GM21526 (cell line): Measurements from ENCODE around the gene BMS1.
A peak's percentile ranks its signal among the peaks of the same experiment; 100 is the strongest.
"Not testable (repeated sequence)": the region's sequence is repeated elsewhere in the genome, so short reads cannot be mapped to it uniquely, and the experiment has no call there.

Experiments used
- ATAC-seq: cut with Tn5 transposase; IDR thresholded peaks from one replicate; pipeline ENCODE4 v1.9.1; 2021; ENCODE audit warnings: moderate library complexity; ENCODE audit not compliant: unreplicated experiment, low FRiP score

BMS1 gene, protein sequence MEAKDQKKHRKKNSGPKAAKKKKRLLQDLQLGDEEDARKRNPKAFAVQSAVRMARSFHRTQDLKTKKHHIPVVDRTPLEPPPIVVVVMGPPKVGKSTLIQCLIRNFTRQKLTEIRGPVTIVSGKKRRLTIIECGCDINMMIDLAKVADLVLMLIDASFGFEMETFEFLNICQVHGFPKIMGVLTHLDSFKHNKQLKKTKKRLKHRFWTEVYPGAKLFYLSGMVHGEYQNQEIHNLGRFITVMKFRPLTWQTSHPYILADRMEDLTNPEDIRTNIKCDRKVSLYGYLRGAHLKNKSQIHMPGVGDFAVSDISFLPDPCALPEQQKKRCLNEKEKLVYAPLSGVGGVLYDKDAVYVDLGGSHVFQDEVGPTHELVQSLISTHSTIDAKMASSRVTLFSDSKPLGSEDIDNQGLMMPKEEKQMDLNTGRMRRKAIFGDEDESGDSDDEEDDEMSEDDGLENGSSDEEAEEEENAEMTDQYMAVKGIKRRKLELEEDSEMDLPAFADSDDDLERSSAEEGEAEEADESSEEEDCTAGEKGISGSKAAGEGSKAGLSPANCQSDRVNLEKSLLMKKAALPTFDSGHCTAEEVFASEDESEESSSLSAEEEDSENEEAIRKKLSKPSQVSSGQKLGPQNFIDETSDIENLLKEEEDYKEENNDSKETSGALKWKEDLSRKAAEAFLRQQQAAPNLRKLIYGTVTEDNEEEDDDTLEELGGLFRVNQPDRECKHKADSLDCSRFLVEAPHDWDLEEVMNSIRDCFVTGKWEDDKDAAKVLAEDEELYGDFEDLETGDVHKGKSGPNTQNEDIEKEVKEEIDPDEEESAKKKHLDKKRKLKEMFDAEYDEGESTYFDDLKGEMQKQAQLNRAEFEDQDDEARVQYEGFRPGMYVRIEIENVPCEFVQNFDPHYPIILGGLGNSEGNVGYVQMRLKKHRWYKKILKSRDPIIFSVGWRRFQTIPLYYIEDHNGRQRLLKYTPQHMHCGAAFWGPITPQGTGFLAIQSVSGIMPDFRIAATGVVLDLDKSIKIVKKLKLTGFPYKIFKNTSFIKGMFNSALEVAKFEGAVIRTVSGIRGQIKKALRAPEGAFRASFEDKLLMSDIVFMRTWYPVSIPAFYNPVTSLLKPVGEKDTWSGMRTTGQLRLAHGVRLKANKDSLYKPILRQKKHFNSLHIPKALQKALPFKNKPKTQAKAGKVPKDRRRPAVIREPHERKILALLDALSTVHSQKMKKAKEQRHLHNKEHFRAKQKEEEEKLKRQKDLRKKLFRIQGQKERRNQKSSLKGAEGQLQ

DNA sequence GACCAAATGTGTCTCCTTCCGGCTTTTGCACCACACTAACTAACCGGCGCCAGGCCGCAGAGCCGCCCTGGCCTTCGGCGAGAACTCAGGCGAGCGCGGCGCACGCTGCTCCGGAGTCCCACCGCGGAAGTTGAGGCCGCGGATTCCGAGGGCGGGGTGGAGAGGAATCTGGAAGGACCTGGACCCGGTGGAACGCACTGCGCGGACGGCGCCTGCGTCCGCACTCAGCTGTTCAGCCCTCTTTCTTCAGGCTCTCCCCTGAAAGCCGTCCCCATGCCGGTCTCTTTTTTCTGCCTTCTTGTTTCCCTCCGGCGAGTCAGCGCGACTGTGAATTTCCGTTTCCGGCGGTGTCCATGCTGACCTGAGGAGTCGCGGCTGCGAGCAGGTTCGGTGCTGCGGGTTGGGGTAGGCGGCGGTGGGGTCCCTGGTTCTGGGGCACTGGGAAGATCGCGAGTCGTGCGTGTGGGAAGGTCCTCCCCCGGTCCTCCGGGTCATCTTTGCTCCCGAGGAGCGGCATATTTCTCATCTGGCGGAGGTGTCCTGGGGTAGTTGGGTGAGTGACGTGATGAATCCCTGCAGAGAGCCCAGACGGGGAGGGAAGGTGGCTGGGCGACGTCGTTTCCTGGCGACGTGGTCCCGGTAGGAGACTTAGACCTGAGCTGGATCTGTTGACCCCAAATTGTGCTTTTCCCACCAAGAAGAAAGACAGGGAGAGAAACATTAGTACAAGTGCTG is at the start of gene BMS1:
Gene BMS1 (plus strand): TSS at position 350 of the 735 bp plus-strand sequence. CDS start 1,600 bp downstream, outside the sequence.
- ATAC-seq = peak; percentile 97

DNA sequence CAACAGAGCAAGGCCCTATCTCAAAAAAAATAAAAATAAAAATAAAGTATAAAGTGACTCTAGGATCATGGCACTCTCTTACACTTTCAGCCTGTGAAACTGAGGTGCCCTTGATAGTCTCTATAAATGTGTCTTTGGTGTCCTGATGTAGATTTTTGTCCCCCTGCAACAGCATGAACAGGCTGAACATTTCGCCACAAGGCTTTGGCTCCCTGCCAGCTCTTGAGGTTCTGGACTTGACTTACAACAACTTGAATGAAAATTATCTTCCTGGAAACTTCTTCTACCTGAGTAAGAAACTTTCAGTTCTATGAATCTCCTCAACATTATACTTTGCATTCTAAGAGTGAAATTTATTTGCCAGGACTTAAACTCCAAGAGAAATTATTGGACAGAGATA is 48.1 kb upstream of the BMS1 start:
- no peak for ATAC-seq

DNA sequence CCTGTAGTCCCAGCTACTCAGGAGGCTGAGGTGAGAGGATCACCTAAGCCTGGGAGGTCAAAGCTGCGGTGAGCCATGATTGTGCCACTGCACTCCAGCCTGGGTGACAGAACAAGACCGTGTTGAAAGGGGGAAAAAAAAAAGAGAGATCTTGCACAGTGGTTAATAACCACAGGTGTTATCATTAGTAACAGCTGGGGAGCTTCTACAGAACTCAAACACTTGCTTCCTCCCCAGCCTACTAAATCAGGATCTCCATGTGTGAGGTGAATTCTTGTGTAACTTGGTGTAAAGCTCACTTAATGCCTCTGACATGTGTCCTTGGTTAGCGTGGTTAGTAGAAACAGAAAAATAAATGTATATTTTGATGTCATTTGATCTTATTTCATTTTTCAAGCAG is 43.9 kb upstream of the BMS1 start:
- no peak for ATAC-seq

DNA sequence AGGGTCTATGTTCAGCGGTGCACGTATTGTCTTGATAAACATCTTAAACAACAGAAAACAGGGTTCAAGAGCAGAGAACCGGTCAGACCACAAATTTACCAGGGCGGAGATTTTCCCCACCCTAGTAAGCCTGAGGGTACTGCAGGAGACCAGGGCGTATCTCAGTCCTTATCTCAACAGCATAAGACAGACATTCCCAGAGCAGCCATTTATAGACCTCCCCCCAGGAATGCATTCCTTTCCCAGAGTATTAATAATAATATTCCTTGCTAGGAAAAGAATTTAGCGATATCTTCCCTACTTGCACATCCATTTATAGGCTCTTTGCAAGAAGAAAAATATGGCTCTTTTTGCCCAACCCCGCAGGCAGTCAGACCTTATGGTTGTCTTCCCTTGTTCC is 41.1 kb upstream of the BMS1 start:
- ATAC-seq = not testable (repeated sequence)

DNA sequence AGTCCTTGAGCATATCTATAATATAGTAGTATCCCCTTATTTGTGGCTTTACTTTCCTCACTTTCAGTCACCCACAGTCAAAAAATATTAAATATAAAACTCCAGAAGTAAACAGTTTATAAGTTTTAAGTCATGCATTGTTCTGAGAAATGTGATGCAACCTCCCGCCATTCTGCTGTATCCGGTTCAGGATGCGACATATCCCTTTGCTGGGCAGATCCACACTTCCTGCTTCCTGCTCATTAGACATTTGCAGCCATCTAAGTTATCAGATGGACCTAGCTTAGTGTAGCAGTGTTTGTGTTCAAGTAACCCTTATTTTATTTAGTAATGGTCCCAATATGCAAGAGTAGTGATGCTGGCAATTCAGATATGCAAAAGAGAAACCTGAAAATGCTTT is 38.9 kb upstream of the BMS1 start:
- no peak for ATAC-seq

DNA sequence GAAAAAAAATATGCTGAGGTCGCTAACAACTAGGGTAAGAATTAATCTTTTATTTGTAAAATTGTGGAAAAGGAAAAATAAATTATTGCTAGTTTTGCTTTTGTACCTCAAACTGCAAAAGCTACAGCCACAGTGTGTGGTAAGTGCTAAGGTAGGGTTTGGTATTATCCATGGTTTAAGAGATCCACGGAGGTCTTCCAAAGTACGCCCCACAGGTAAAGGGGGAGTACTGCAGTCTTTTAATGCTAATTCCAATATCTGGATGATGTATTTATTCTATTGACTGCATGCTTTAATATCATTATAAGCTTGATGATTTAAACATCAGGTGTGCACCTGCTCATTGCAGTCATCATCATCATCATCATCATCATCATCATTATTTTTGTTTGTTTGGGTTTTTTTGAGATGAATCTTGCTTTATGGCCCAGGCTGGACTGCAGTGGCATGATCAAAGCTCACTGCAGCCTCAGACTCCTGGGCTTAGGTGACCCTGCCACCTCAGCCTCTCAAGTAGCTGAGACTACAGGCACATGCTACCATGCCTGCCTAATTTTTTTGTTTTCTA is 38.4 kb upstream of the BMS1 start:
- ATAC-seq = no peak

DNA sequence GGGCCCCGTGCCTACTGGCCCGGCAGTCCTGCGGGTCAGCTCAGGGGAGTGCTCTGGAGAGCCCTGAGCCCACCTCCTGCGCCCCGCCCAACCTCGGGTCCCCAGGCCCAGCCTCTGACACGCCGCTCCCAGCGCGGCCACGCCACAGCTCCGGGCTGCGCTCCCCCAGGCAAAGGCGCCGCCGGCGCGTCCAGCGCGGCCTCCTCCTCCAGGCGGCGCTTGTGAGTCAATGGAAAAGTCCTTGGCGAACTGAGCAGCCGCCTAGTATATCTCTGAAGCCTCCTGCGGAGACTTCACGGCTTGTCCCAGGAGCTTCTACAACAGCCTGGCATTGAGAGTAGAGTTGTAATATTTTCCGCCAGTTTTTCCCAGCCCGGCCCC is 29.5 kb upstream of the BMS1 start:
- no peak for ATAC-seq

DNA sequence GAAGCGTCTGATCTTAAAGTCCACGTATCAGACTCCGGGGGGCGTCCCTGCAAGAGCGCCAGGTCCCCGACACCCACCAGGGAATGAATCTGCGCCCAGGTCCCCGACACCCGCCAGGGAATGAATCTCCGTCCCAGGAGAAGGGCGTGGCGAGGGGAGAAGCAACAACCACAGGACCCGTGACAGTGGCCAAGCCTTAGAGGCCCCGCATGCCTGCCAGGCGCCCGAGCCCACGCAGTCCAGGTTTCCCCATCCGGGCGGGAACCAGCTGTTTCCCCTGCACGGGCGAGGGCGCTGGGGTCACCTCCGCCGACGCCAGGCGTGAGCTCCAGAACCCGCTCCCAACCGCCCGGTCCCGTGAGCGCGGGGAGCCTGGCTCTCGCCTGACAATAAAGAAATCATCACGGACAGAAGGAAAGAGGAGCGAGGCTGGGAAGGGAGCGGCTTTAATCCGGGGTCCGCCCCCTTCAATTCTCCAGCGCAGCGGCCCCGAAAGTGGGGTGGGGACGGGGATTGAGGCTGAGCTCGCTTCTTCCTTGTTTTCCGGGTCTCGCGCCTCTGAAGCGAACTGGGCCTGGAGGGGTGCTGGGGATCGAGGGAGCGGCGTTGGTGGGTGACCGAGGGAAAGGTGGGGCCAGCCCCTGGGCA is 29.0 kb upstream of the BMS1 start:
- no peak for ATAC-seq

DNA sequence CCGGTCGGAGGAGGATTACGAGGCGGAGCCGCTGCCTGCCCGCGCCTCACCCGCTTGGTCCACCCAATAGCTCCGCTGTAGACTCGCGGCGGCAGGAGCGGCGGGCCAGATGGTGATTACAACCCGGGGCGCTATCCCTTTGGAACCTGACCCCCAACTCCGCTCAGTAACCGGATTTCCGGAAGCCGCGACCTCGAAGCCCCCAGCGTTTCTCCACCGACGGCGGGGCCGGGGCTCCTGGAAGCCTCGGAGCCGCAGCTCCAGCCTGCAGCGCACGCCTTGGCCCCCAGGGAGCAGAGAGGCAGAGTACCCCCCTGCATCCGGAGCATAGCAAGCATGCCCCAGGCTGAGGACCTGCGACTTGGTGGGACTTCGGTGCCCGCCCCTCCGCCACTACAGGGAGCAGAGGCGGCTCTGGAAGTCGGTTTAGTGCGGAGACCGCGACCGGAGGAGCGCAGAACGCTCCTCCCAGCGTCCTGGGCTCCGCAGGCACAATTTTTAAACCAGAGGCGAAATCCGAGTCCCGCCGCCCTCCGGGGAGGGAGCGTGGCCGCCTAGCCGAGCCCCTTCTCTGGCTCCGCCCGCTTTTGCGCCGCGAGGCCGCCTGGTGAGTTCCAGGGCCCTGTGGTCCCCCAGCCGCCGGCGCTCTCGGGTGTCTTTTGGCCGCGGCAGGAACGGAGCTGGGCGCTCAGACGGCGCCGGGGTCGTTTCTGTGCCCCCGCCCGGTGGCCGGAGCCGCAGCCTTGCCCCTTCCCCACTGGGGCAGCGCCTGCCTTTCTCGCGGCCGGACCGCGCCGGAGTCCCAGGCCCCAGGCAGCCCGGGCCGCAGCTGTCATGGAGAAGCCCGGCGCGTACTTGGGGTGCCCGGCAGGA is 28.2 kb upstream of the BMS1 start:
- no peak for ATAC-seq

DNA sequence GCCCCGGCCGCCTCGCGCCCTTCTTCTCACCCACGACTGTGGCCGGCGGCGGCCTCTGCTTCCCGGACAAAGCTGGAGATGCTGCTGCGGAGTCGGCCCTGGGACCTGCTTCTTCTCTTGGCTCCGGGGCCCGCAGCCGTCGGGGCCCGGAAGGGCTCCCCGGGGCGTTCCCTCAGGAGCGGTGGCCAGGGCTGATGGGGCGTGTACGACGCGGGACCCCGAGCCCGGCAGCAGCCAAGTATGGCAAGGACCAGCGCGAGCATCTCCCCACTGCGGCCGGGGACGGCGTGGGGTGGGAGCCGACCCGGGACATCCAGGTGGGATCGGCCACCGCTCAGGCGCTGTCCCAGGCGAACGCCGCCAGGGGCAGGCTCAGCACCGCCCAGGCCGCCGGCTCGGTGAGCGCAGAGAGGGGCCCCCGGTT is 27.6 kb upstream of the BMS1 start:
- no peak for ATAC-seq

DNA sequence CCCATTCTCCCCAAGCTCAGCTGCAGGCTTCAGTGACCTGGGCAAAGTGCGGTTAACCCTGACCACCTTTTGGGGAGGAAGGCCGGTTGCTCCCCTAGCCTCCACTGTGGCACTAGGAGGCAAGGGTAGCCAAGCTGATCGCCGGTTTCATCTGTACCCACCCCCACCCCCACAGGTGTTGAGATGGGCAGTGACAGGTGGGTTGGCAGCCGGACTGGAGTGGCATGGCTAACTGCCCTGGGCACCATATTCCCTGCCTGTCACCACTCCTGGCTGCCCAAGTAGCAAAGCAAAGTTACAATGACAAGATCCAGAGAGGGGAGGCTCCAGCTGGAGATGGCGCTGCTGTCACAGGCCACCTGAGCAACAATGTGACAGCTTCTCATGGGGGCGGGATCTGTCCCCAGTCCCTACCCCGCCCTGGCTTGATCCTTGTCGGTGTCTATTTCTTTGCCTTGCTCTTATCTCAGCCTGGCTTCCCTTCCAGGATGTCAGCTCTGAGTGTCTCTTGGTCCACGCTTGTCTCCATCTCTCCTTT is 27.0 kb upstream of the BMS1 start:
- no peak for ATAC-seq

DNA sequence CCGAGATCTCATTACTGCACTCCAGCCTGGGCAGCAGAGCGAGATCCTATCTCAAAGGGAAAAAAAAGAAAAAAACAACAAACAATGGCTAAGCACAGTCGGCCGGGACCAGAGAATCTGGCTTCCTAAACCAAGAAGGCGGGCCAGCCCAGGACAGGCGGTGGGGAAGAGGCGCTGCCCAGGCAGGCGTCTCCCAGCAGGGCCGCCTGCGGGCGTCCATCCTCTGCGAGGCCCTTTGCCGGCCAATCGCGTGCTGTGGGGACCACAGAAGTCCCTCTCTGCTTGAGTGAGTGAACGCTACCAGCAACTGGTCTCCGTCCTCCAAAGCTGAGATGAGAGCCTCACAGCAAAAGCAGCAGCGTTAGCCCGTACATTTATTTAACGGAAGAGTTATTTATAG is 14.7 kb upstream of the BMS1 start:
- no peak for ATAC-seq

DNA sequence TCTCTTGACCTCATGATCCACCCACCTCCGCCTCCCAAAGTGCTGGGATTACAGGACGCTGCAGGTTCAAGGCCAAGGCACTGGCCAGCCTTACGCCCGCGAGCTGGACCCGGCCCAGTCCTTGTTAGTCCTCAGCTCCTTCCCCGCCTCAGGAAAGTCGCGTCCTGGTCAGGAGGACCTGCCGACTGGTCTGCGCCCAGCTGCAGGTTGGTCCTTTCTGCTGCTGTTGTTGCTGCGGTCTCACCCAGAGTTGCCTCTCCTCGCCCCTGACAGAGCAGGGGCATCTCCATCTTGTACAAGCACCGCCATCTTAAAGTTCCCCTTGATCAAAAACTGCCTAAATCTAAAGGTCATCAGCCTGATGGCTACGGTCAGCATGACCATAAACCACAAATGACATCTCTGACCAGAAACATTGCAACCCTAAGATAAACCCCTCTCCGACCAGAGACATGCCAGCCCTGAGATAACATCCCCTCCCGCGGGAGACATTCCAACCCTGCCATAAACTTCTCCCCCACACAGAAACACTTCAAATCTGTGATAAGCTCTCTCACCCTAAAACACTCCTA is 13.9 kb upstream of the BMS1 start:
- no peak for ATAC-seq

DNA sequence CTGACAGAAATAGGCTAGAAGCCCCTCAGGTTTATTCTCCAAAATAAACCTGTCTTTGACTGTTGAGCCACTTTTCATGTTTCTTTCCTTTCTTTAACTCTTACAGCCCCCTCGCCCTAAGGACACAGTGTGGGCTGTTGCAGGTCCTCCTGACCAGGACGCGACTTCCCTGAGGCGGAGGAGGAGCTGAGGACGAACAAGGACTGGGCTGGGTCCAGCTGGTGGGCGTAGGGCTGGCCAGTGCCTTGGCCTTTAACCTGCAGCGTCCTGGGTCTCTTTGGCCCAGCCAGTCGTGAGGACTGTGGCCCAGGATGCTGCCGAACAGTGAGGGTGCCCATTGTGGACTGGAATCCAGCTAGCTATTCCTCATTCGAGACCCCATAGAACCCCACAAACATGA is 13.4 kb upstream of the BMS1 start:
- no peak for ATAC-seq

DNA sequence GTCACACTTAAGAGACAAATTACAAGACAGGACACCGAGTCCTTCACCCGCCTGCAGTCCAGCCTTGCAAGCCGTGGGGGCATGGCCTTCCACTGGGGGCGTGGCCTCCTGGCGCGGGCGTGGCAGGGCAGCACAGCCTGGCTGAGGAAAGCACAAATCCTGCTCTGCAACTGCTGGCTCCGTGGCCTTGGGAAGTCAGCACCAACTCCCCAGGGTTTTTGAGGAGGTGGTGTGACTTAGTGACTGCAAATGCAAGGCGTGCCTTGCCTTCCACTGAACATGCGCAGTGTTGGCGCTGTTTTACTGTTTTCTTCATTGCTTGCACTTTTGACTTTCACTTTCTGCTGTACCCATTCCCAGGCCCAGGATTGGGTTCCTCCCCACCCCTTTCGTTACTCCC is 12.9 kb upstream of the BMS1 start:
- ATAC-seq = no peak

DNA sequence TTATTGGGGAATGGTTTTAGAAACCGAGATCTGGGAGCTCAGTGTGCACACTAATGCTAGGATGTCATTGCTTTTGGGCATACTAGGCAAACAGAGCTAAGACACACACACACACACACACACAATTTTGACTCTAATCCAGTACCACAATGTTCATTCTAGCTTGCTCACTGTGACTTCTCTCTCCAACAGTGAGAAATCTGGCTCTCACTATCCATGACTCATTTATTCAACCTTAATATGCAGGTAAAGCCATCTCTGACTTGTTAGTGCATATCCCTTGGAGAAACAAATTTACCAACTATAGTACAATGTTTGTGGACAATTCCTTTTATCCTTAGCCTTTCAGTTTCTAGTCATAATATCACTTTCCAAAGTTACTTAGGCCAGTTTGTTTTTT is 5.9 kb upstream of the BMS1 start:
- ATAC-seq = no peak

DNA sequence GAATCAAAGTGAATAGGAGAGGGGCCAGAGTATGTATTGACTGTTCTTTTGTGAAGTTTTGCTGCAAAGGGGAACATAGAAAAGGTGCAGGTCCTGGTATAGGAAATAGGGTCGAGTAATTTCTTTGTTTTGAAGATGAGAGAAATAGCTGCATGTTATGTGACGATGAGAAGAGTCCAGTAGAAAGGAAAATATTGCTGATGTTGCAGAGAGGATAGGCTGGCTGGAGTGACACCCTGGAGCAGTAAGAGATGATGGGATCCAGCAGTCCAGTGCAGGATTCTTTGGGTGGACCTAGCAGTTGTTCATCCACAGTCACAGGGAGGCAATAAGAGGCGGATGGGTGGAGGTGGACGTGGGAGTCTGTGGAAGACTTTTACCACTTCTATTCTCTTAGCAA is 2.1 kb upstream of the BMS1 start:
- ATAC-seq = no peak

DNA sequence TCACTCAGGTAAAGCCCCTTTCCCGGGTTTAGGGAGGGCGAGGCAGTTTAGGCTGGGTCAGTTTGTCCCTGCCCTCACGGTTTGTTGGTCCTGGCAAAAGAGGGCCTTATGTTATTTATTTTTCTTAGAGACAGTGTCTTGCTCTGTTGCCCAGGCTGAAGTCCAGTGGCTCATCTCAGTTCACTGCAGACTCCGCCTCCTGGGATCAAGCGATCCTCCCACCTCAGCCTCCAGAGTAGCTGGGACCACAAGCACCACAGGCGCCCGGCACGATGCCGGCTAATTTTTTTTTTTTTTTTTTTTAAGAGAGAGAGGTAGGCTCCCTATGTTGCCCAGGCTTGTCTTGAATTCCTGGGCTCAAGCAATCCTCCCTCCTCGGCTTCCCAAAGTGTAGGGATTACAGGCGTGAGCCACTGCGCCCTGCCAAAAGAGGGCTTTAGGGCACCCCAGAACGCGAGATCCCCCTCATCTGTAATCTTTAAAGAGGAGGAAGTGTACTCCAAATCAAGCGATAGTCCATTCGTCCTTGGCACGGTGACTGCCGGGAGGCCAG is 626 bp upstream of the BMS1 start:
- no peak for ATAC-seq
